GM18517 (cell line): Measurements from ENCODE around the gene PREB.

Experiments used
- ATAC-seq: cut with Tn5 transposase; IDR thresholded peaks from one replicate; pipeline ENCODE4 v1.9.1; 2021; ENCODE audit warnings: mild to moderate bottlenecking, moderate library complexity; ENCODE audit not compliant: unreplicated experiment

The PREB gene

DNA sequence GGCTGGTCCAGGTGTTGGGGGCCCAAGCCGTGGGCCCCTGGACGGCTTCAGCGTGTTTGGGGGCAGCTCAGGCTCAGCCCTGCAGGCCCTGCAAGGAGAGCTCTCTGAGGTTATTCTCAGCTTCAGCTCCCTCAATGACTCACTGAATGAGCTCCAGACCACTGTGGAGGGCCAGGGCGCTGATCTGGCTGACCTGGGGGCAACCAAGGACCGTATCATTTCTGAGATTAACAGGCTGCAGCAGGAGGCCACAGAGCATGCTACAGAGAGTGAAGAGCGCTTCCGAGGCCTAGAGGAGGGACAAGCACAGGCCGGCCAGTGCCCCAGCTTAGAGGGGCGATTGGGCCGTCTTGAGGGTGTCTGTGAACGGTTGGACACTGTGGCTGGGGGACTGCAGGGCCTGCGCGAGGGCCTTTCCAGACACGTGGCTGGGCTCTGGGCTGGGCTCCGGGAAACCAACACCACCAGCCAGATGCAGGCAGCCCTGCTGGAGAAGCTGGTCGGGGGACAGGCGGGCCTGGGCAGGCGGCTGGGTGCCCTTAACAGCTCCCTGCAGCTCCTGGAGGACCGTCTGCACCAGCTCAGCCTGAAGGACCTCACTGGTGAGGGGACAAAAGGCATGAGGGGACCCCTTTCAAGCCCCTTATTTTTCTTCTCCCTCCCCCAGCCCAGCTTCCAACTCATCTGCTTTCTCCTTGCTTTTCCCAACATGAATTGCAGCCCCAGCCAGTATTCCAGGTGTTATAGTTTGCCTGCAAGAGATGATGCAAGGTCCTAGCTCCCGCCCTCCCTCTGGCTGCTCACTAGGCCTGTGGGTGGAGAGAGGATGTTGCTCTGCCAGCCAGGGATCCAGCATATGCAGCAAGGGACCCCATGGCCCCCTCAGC is 50.8 kb downstream of the PREB start:
- ATAC-seq: no peak

GRCh38 chr2:27082773-27083409 is 51.5 kb downstream of the PREB start:
- no peak for ATAC-seq

GRCh38 chr2:27081984-27082772 is 52.3 kb downstream of the PREB start:
- ATAC-seq: no peak
